NCI-H187 treated with DMSO at 0.1 percent for 48 hours (cell line): ENCODE results near the gene POLD1.

Source experiments
- DNase-seq: peaks from one replicate; lab custom pipeline; 2025; lab: John Stamatoyannopoulos, UW

Gene POLD1

GRCh38 chr19:50466706-50467039 is 82.5 kb downstream of the POLD1 start:
- no peak for DNase-seq

- DNase-seq, result no peak
Observed at GRCh38 chr19:50467566-50467965, 83.4 kb downstream of the POLD1 start.
